Fibroblast of villous mesenchyme (primary cell): ENCODE data around the gene MAOA. TPM values are rescaled to one million over a fixed set of nuclear protein-coding genes. Genes with fewer than 3 reads are reported as not detected.

Experiments used
- DNase-seq: peaks from one replicate; pipeline ENCODE4 v3.0.0-alpha.2; 2010; ENCODE audit warnings: low read depth
- H3K4me3 ChIP-seq: 2 replicates; pipeline ENCODE4 v1.5.1; 2011; ENCODE audit warnings: low read depth, mild to moderate bottlenecking, low read length
- CTCF ChIP-seq: IDR thresholded peaks from 2 replicates; pipeline ENCODE4 v1.5.1; 2012; ENCODE audit warnings: low read depth, mild to moderate bottlenecking, low read length; ENCODE audit not compliant: insufficient read depth
- total RNA-seq: library from RNA; depleted of rRNA; stranded (reverse); fragments of >200 nt; gene quantifications from 2 replicates; pipeline ENCODE4 v1.2.3, GENCODE V29; 2012

The MAOA gene
- total RNA-seq, 1 donor: 7.8 TPM

- no peak for TF ChIP-seq CTCF
Measured at GRCh38 chrX:43716144-43716543, 60.0 kb downstream of the MAOA start.

GRCh38 chrX:43716696-43717095 is 60.6 kb downstream of the MAOA start:
- no peak for TF ChIP-seq CTCF
- no peak overlapping the region for H3K4me3 ChIP-seq
- DNase-seq: no peak

More at GRCh38 chrX:43716144-43716543, 60.0 kb downstream of the MAOA start:
- no peak for DNase-seq
- no peak overlapping the region for H3K4me3 ChIP-seq

- TF ChIP-seq CTCF: no peak
- no peak for DNase-seq
- no peak overlapping the region for H3K4me3 ChIP-seq
Measured at GRCh38 chrX:43717161-43717560, 61.1 kb downstream of the MAOA start.

- no peak for DNase-seq
- H3K4me3 ChIP-seq: no peak overlapping the region
- no peak for TF ChIP-seq CTCF
Measured at GRCh38 chrX:43718081-43718480, 62.0 kb downstream of the MAOA start.

GRCh38 chrX:43718546-43718945 is 62.4 kb downstream of the MAOA start:
- no peak overlapping the region for H3K4me3 ChIP-seq
- no peak for TF ChIP-seq CTCF
- DNase-seq: no peak

- no peak overlapping the region for H3K4me3 ChIP-seq
- no peak for TF ChIP-seq CTCF
- no peak for DNase-seq
Measured at GRCh38 chrX:43718956-43719355, 62.9 kb downstream of the MAOA start.

- no peak overlapping the region for H3K4me3 ChIP-seq
- no peak for DNase-seq
- TF ChIP-seq CTCF: no peak
Measured at GRCh38 chrX:43720082-43720481, 64.0 kb downstream of the MAOA start.
